PC-3 (cell line): ENCODE measurements around the gene TOM1L2. TPM values are rescaled to one million over a fixed set of nuclear protein-coding genes. Genes with fewer than 3 reads are reported as not detected.

Experiments
- ATAC-seq: fragments of 200-7000 bp; cut with Tn5 transposase; 2 replicates; pipeline ENCODE4 v1.9.1; 2020; ENCODE audit warnings: mild to moderate bottlenecking, moderate library complexity
- BruUV-seq: library from RNA; stranded (reverse); fragments of 400-500 nt; replicated peaks from 2 replicates; lab custom pipeline; 2021; lab: Mats Ljungman, UMichigan
- CTCF ChIA-PET: fragments of 300-600 bp; sonication (Branson Sonifier 250); formaldehyde crosslinking; loops from one replicate; lab custom pipeline; 2022; ENCODE audit warnings: antibody characterized with exemption; lab: Charles Lee
- POLR2A ChIA-PET: fragments of 300-600 bp; sonication (Branson Sonifier 250); formaldehyde crosslinking; loops from one replicate; lab custom pipeline; 2022; ENCODE audit warnings: antibody characterized with exemption; ENCODE audit not compliant: unreplicated experiment; lab: Charles Lee
- DNase-seq: peaks from one replicate; pipeline ENCODE4 v3.0.0-alpha.2; 2015
- H2AFZ ChIP-seq: fragments of 300-600 bp; sonication (generic); 2 replicates; pipeline ENCODE4 v1.6.0; 2016; ENCODE audit warnings: antibody characterized with exemption, low read length
- H3F3A ChIP-seq: fragments of 300-600 bp; sonication (generic); one replicate; pipeline ENCODE4 v1.6.0; 2017; ENCODE audit warnings: antibody characterized with exemption, low read length, control low read depth, mild to moderate bottlenecking; ENCODE audit not compliant: unreplicated experiment
- H3K27ac ChIP-seq: fragments of 300-600 bp; sonication (generic); 2 replicates; pipeline ENCODE4 v1.5.1; 2016; ENCODE audit warnings: mild to moderate bottlenecking, low read length
- H3K27me3 ChIP-seq: fragments of 300-600 bp; sonication (generic); 2 replicates; pipeline ENCODE4 v1.6.1; 2016; ENCODE audit warnings: low read length, mixed read lengths
- H3K36me3 ChIP-seq: fragments of 300-600 bp; sonication (generic); 2 replicates; pipeline ENCODE4 v1.6.1; 2016; ENCODE audit warnings: low read depth, mixed run types, low read length, mixed read lengths
- H3K4me1 ChIP-seq: fragments of 300-600 bp; sonication (generic); 2 replicates; pipeline ENCODE4 v1.5.1; 2016; ENCODE audit warnings: low read length; ENCODE audit not compliant: insufficient read depth
- H3K4me2 ChIP-seq: fragments of 300-600 bp; sonication (generic); 2 replicates; pipeline ENCODE4 v1.6.0; 2016; ENCODE audit warnings: low read length
- H3K4me3 ChIP-seq: fragments of 300-600 bp; sonication (generic); 2 replicates; pipeline ENCODE4 v1.5.1; 2016; ENCODE audit warnings: mild to moderate bottlenecking, low read length, mixed read lengths
- H3K79me2 ChIP-seq: fragments of 300-600 bp; sonication (generic); 2 replicates; pipeline ENCODE4 v1.6.1; 2017; ENCODE audit warnings: low read length, mixed read lengths
- H3K9ac ChIP-seq: fragments of 300-600 bp; sonication (generic); 2 replicates; pipeline ENCODE4 v1.6.0; 2016; ENCODE audit warnings: mild to moderate bottlenecking, low read length
- H3K9me2 ChIP-seq: fragments of 300-600 bp; sonication (generic); replicated peaks from 2 replicates; pipeline ENCODE4 v1.6.1; 2016; ENCODE audit warnings: mixed run types, low read length, mixed read lengths
- H3K9me3 ChIP-seq: fragments of 300-600 bp; sonication (generic); 2 replicates; pipeline ENCODE4 v1.6.1; 2016; ENCODE audit warnings: low read length, mixed read lengths
- H4K20me1 ChIP-seq: fragments of 300-600 bp; sonication (generic); 2 replicates; pipeline ENCODE4 v1.6.1; 2016; ENCODE audit warnings: low read length, mixed read lengths
- CTCF ChIP-seq: fragments of 300-600 bp; sonication (generic); conservative IDR thresholded peaks from 2 replicates; pipeline ENCODE4 v1.5.1; 2017; ENCODE audit warnings: antibody characterized with exemption, low read depth, mild to moderate bottlenecking, low read length
- EZH2 ChIP-seq: fragments of 300-600 bp; sonication (generic); IDR thresholded peaks from one replicate; pipeline ENCODE4 v1.6.1; 2017; ENCODE audit warnings: antibody characterized with exemption, mild to moderate bottlenecking, low read length; ENCODE audit not compliant: unreplicated experiment
- EZH2phosphoT487 ChIP-seq: fragments of 300-600 bp; sonication (generic); IDR thresholded peaks from 2 replicates; pipeline ENCODE4 v1.6.1; 2018; ENCODE audit warnings: mild to moderate bottlenecking, antibody characterized with exemption, low read length, borderline replicate concordance
- intact Hi-C: fragments of 100-400 bp; cut with micrococcal nuclease; formaldehyde crosslinking; loops from 2 replicates; pipeline ENCODE4 v1.9.0; 2023
- total RNA-seq: library from RNA; depleted of rRNA; stranded (reverse); fragments of >200 nt; gene quantifications from 2 replicates; pipeline ENCODE4 v1.2.3, GENCODE V29; 2014

The TOM1L2 gene
- total RNA-seq, 1 experiment from 2014 or later, result 53.3 TPM

DNA sequence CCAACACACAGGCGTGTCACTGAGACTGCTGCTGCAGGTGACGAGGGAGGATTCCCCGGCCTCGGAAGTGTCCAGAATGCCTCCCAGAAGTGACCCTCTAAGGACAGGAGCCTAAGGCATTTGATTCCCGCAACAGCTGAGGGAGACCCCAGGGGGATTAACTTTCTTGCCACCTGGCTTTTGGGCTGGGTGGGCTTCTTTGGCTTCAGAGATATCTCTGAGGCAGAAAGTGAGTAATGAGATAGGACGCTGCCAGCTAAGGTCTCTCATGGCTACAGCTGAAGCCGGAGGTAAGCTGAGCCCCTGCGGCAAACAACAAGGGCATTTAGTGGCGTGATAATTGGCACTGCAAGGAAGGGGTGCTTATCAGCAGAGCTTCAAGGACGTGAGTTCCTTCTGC is 17.4 kb upstream of the TOM1L2 start:
- no peaks in the 10 kb centered on the region for H3K27me3 ChIP-seq
- peak overlapping the region; percentile 94 for H3K27ac ChIP-seq
- no peaks in the 10 kb centered on the region for H4K20me1 ChIP-seq
- POLR2A ChIA-PET, result no interaction called here
- DNase-seq, result no peak
- no peaks in the 10 kb centered on the region for H3K36me3 ChIP-seq
- no TSS peak for BruUV-seq
- no peak overlapping the region; the same call in 1 of the 2 replicates for H3K9ac ChIP-seq
- CTCF ChIA-PET, result no interaction called here
- no peaks in the 10 kb centered on the region for H3F3A ChIP-seq
- H3K9me2 ChIP-seq, result no peaks in the 10 kb centered on the region
- no peaks in the 10 kb centered on the region for H3K79me2 ChIP-seq
- no peak overlapping the region for H2AFZ ChIP-seq
- intact Hi-C loops, result loop anchor here (5.0 kb wide), 1 partner anchor 43 kb away; no protein-coding TSS in a partner anchor
- no peaks in the 10 kb centered on the region for H3K9me3 ChIP-seq
- TF ChIP-seq CTCF (no peak), EZH2 (no peak), EZH2phosphoT487 (no peak)
- no peak for ATAC-seq
- peak overlapping the region; percentile 50 for H3K4me2 ChIP-seq
- H3K4me3 ChIP-seq, result no peak overlapping the region
- H3K4me1 ChIP-seq, result peaks cover 23% of the 10 kb centered on the region

DNA sequence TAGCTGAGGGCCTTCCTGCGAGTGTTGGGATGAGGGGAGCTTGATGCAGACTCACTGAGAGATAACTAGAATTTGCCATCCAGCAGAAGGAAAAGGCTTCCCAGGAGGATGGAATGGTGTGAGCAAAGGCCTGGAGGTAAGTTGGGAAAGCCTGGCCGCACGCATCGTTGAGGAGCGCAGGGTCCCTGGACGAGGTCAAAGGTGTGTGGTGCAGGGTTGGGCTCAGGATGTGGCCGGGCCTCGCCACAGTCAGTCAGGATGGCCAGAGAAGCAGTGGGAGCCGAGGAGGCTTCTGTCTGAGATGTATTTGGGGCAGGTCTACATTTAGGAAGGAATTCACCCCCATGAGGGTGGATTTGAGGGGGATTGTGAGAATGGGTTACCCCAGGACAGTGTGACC is 16.9 kb upstream of the TOM1L2 start:
- BruUV-seq, result no TSS peak
- Histone ChIP-seq H3K79me2 (no peaks in the 10 kb centered on the region), H3K36me3 (no peaks in the 10 kb centered on the region), H3K9me2 (no peaks in the 10 kb centered on the region), H3K9ac (no peak overlapping the region), H3K4me1 (peaks cover 23% of the 10 kb centered on the region), H4K20me1 (no peaks in the 10 kb centered on the region), H3K27ac (no peak overlapping the region), H3K4me3 (no peak overlapping the region), H3K4me2 (no peak overlapping the region), H3K27me3 (no peaks in the 10 kb centered on the region), H2AFZ (no peak overlapping the region), H3K9me3 (no peaks in the 10 kb centered on the region), H3F3A (no peaks in the 10 kb centered on the region)
- ChIA-PET POLR2A (no interaction called here), CTCF (no interaction called here)
- no peak for TF ChIP-seq EZH2
- intact Hi-C loops, result no loop called here
- DNase-seq, result no peak
- ATAC-seq, result no peak

GRCh38 chr17:17988427-17988945 is 16.3 kb upstream of the TOM1L2 start:
- TF ChIP-seq CTCF (no peak), EZH2 (no peak), EZH2phosphoT487 (no peak)
- no peaks in the 10 kb centered on the region for H3K9me3 ChIP-seq
- H3K36me3 ChIP-seq, result no peaks in the 10 kb centered on the region
- H3K4me2 ChIP-seq, result no peak overlapping the region
- ATAC-seq (no peak), DNase-seq (no peak)
- intact Hi-C loops, result no loop called here
- H4K20me1 ChIP-seq, result no peaks in the 10 kb centered on the region
- ChIA-PET POLR2A (no interaction called here), CTCF (no interaction called here)
- H2AFZ ChIP-seq, result no peak overlapping the region
- H3K79me2 ChIP-seq, result no peaks in the 10 kb centered on the region
- no TSS peak for BruUV-seq
- H3K9ac ChIP-seq, result no peak overlapping the region
- no peak overlapping the region for H3K4me3 ChIP-seq
- H3K27ac ChIP-seq, result no peak overlapping the region
- H3F3A ChIP-seq, result no peaks in the 10 kb centered on the region
- peaks cover 25% of the 10 kb centered on the region for H3K4me1 ChIP-seq
- H3K27me3 ChIP-seq, result no peaks in the 10 kb centered on the region
- no peaks in the 10 kb centered on the region for H3K9me2 ChIP-seq
